Effector memory CD4-positive, alpha-beta T cell (primary cell): ENCODE results near the gene TLR8.

Source experiments
- DNase-seq, 3 donors: peaks; one replicate each; pipeline ENCODE4 v3.0.0-alpha.2; 2020
- H3K27ac ChIP-seq: 2 replicates; pipeline ENCODE4 v1.7.0; 2013; ENCODE audit warnings: mild to moderate bottlenecking, low read length, moderate library complexity; ENCODE audit not compliant: insufficient read depth, poor library complexity, severe bottlenecking
- H3K27me3 ChIP-seq: replicated peaks from 2 replicates; pipeline ENCODE4 v1.7.0; 2013; ENCODE audit warnings: mild to moderate bottlenecking, low read length; ENCODE audit not compliant: insufficient read depth, control insufficient read depth, poor library complexity, severe bottlenecking
- H3K36me3 ChIP-seq: 2 replicates; pipeline ENCODE4 v1.7.0; 2013; ENCODE audit warnings: mild to moderate bottlenecking, low read length, moderate library complexity; ENCODE audit not compliant: control insufficient read depth, insufficient read depth
- H3K4me1 ChIP-seq: 2 replicates; pipeline ENCODE4 v1.7.0; 2013; ENCODE audit warnings: low read length, mild to moderate bottlenecking; ENCODE audit not compliant: control insufficient read depth, insufficient read depth, poor library complexity, severe bottlenecking
- H3K4me3 ChIP-seq: 2 replicates; pipeline ENCODE4 v1.7.0; 2013; ENCODE audit warnings: low read length, low read depth, mild to moderate bottlenecking; ENCODE audit not compliant: insufficient read depth, poor library complexity, severe bottlenecking
- H3K9me3 ChIP-seq: 2 replicates; pipeline ENCODE4 v1.7.0; 2013; ENCODE audit warnings: mild to moderate bottlenecking, low read length, moderate library complexity; ENCODE audit not compliant: control insufficient read depth

Gene TLR8

DNA sequence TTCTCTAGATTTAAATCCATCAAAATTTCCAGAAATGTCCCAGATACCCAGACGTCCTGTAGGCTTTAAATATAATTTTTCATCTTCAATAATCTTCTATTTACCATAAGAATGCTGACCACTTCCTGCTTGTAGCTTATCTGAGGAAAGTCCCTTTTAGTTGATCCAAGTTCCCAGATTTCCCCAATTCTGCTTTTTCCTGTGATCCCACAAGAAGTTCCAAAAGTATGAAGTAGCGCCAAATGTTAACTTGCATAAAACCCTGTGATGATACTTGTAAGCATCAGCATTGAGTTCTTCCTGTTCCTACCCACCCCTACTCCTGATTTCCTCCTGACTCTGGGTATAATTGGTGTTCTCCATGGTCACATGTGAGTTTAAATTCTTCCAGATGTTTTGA is 10.6 kb upstream of the TLR8 start:
- no peak overlapping the region for H3K4me3 ChIP-seq
- H3K4me1 ChIP-seq = no peaks in the 10 kb centered on the region
- no peaks in the 10 kb centered on the region for H3K9me3 ChIP-seq
- no peaks in the 10 kb centered on the region for H3K36me3 ChIP-seq
- no peaks in the 10 kb centered on the region for H3K27me3 ChIP-seq
- DNase-seq = no peak
- H3K27ac ChIP-seq = no peak overlapping the region

DNA sequence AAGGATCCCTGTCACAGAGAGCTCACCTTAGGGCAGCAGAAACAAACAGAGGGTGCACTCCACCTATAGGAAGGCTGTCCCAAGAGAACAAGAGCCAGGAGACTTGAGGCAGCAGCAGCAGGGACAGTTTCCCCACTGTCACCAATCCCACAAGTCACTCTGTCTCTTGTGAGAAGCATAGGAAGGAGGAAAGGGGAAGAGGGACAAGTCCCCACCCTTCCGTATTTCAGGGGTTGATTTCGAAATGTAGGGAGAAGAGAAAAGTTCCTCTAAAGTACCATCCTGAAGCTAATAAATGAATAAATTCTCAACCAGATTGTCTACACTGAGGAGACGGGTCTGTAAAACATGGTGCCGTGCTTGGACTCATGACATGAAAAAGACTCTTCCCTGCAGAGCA is 9.5 kb upstream of the TLR8 start:
- Histone ChIP-seq H3K27me3 (no peaks in the 10 kb centered on the region), H3K9me3 (no peaks in the 10 kb centered on the region), H3K4me1 (no peaks in the 10 kb centered on the region), H3K36me3 (no peaks in the 10 kb centered on the region), H3K27ac (no peak overlapping the region), H3K4me3 (no peak overlapping the region)
- DNase-seq = no peak

DNA sequence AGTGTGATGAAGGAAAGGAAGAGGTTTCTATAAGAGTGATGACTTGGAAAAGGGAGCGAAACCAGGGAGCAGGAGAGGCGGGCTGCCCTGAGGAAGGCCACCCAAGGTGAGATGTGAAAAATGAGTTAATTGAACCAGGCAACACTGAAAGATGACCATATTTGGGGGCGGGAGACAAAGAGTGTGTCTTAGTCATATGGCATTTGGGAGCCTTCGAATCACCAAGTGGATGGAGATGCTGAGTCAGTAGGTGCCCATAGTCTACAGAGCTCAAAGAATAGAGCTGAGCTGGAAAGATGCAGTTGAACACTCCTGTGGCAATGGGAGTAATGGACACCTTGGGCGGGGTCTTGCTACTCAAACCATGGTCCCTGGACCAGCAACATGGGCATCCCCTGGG is 8.3 kb upstream of the TLR8 start:
- Histone ChIP-seq H3K9me3 (no peaks in the 10 kb centered on the region), H3K4me3 (no peak overlapping the region), H3K36me3 (no peaks in the 10 kb centered on the region), H3K4me1 (no peaks in the 10 kb centered on the region), H3K27me3 (no peaks in the 10 kb centered on the region), H3K27ac (no peak overlapping the region)
- no peak for DNase-seq

DNA sequence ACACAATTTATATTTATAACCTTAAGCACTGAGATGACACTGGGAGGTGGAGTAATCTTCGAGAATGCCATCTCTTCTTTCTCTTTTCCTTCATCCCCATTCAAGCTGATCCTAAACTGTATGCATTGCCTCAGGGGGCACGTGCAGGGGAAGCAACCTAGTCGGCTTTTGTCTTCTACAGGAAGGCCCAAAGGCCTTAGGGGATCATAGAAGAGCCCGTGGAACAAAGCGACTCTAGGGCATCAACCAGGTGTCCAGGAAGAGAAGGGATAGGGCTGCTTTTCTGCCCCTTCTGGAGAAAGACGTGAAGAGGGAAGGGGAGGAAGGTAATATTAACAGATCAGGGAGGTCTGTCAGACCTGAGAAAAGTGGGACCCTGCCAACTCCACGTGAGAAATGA is 6.9 kb upstream of the TLR8 start:
- DNase-seq = no peak
- no peak overlapping the region for H3K4me3 ChIP-seq
- H3K9me3 ChIP-seq = no peaks in the 10 kb centered on the region
- no peaks in the 10 kb centered on the region for H3K36me3 ChIP-seq
- no peaks in the 10 kb centered on the region for H3K4me1 ChIP-seq
- H3K27me3 ChIP-seq = no peaks in the 10 kb centered on the region
- H3K27ac ChIP-seq = no peak overlapping the region

- peak; percentile 13 to 34 (median 29) for DNase-seq
- no peaks in the 10 kb centered on the region for H3K4me1 ChIP-seq
- no peak overlapping the region for H3K4me3 ChIP-seq
- no peaks in the 10 kb centered on the region for H3K9me3 ChIP-seq
- no peaks in the 10 kb centered on the region for H3K27me3 ChIP-seq
- H3K36me3 ChIP-seq = no peaks in the 10 kb centered on the region
- H3K27ac ChIP-seq = no peak overlapping the region
These were observed 4.9 kb upstream of the TLR8 start for GRCh38 chrX:12901486-12901885.

- Histone ChIP-seq H3K4me1 (no peaks in the 10 kb centered on the region), H3K27ac (no peak overlapping the region), H3K36me3 (no peaks in the 10 kb centered on the region), H3K9me3 (no peaks in the 10 kb centered on the region), H3K27me3 (no peaks in the 10 kb centered on the region), H3K4me3 (no peak overlapping the region)
- DNase-seq = no peak
These were observed 2.8 kb upstream of the TLR8 start for GRCh38 chrX:12903646-12904045.

DNA sequence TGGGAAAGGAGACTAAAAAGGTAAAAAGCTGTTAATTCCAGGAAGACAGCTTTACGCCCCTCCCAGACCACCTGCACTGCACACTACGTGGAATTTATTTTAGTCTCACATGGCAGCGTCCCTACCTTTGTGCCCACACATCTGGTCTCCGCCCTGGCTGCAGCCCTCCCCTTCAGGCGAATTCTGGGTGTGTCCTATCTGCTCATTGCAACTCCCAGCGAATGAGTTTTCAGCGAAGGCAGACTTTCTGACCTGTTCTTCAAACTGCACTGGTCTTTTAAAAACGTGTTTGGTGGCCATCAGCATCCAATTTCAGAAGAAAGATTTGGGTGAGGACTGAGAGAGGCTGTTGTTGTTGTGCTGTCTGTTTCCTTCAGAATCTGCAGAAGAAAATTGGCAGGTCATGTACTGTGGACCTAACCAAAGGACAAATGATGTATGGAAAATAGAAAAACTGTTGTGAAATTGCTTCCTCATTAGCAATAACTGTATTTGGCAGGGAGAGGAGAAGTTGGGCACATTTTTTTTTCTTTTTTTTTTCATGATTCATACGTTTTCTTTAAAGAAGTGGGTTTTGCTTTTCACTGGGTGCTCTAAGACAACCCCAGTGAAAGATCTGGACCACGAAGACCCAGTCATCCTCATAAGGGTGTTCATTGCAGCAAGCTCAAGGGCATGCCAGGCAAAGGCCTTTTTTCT is 4.2 kb downstream of the TLR8 start:
- H3K36me3 ChIP-seq = no peaks in the 10 kb centered on the region
- no peaks in the 10 kb centered on the region for H3K9me3 ChIP-seq
- H3K27me3 ChIP-seq = no peaks in the 10 kb centered on the region
- H3K4me3 ChIP-seq = no peak overlapping the region
- DNase-seq = no peak
- no peaks in the 10 kb centered on the region for H3K4me1 ChIP-seq
- no peak overlapping the region for H3K27ac ChIP-seq

GRCh38 chrX:12911122-12911470 is 4.7 kb downstream of the TLR8 start:
- DNase-seq = no peak
- no peaks in the 10 kb centered on the region for H3K4me1 ChIP-seq
- H3K27me3 ChIP-seq = no peaks in the 10 kb centered on the region
- H3K36me3 ChIP-seq = no peaks in the 10 kb centered on the region
- no peak overlapping the region for H3K27ac ChIP-seq
- no peak overlapping the region for H3K4me3 ChIP-seq
- H3K9me3 ChIP-seq = no peaks in the 10 kb centered on the region

DNA sequence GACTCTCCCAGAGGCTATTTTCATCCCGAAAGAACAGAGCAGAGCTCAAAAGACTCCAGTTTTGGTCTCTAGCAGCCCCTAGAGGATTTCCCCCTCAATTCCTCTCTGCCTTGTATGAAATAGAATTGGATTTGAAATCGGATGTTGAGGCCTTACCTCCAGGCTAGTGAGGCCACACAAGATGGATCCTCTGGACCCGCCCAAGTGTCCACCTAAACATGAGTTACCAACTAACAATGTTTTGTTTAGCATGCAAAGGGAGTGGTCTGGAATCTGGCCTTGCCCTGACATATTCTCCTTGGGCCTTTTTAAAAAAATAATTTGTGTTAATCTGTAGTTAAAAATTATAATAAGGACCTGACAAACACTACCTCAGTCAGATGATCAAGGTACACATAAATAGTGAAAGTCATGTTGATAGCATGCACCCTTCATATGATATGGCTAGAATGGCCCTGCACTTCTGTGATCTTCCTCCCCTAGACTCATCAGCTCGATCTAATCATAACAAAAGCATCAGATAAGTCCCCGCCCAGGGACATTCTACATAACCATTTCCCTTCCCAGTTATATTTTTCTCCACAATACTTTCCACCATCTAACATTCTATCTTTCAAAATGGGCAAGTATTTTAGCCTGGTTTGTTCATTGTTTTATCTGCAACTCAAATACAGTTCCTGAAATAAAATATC is 6.5 kb downstream of the TLR8 start:
- Histone ChIP-seq H3K36me3 (no peaks in the 10 kb centered on the region), H3K4me1 (no peaks in the 10 kb centered on the region), H3K27me3 (no peaks in the 10 kb centered on the region), H3K9me3 (no peaks in the 10 kb centered on the region), H3K4me3 (no peak overlapping the region), H3K27ac (no peak overlapping the region)
- DNase-seq = no peak

GRCh38 chrX:12917753-12918152 is 11.3 kb downstream of the TLR8 start:
- Histone ChIP-seq H3K4me3 (no peak overlapping the region), H3K36me3 (no peaks in the 10 kb centered on the region), H3K27me3 (no peaks in the 10 kb centered on the region), H3K4me1 (no peaks in the 10 kb centered on the region), H3K9me3 (no peaks in the 10 kb centered on the region), H3K27ac (no peak overlapping the region)
- no peak for DNase-seq
